DND-41 (cell line): Measurements from ENCODE around the gene MTA3.

Source experiments
- ATAC-seq: fragments of 200-7000 bp; cut with Tn5 transposase; 3 replicates; pipeline ENCODE4 v1.9.1; 2021; ENCODE audit warnings: low read depth; ENCODE audit not compliant: insufficient read depth
- DNase-seq: peaks from one replicate; pipeline ENCODE4 v3.0.0-alpha.2; 2020
- H2AFZ ChIP-seq: 2 replicates; pipeline ENCODE4 v1.6.0; 2012; ENCODE audit warnings: low read depth, low read length
- H3K27ac ChIP-seq: 2 replicates; pipeline ENCODE4 v1.5.1; 2012; ENCODE audit warnings: low read length, inconsistent platforms
- H3K27me3 ChIP-seq: fragments of 200-600 bp; sonication (generic); 2 replicates; pipeline ENCODE4 v1.6.0; 2012; ENCODE audit warnings: low read length, mild to moderate bottlenecking, inconsistent platforms; ENCODE audit not compliant: insufficient read depth, poor library complexity
- H3K36me3 ChIP-seq: 2 replicates; pipeline ENCODE4 v1.5.1; 2012; ENCODE audit warnings: low read length, inconsistent platforms; ENCODE audit not compliant: insufficient read depth
- H3K4me1 ChIP-seq: 2 replicates; pipeline ENCODE4 v1.5.1; 2012; ENCODE audit warnings: mild to moderate bottlenecking, low read length; ENCODE audit not compliant: insufficient read depth
- H3K4me2 ChIP-seq: 2 replicates; pipeline ENCODE4 v1.6.0; 2012; ENCODE audit warnings: mild to moderate bottlenecking, moderate library complexity, low read length, inconsistent platforms; ENCODE audit not compliant: insufficient read depth
- H3K4me3 ChIP-seq, 2 experiments: fragments of 200-600 bp in 1 of 2; shearing (Covaris generic) in 1 of 2; 2 replicates each; pipeline ENCODE4 v1.5.1; 2012 to 2016; ENCODE audit warnings: inconsistent platforms in 2 of 2, low read length in 2 of 2, mild to moderate bottlenecking in 2 of 2, low read depth in 1 of 2, moderate library complexity in 1 of 2
- H3K79me2 ChIP-seq: 2 replicates; pipeline ENCODE4 v1.6.0; 2012; ENCODE audit warnings: low read length, inconsistent platforms; ENCODE audit not compliant: insufficient read depth
- H3K9ac ChIP-seq: 2 replicates; pipeline ENCODE4 v1.6.0; 2012; ENCODE audit warnings: low read depth, mild to moderate bottlenecking, inconsistent platforms, low read length, moderate library complexity
- H3K9me3 ChIP-seq: 2 replicates; pipeline ENCODE4 v1.5.1; 2012; ENCODE audit warnings: low read length, moderate library complexity, mild to moderate bottlenecking, inconsistent platforms; ENCODE audit not compliant: insufficient read depth, severe bottlenecking
- H4K20me1 ChIP-seq: 2 replicates; pipeline ENCODE4 v1.6.0; 2012; ENCODE audit warnings: low read length; ENCODE audit not compliant: insufficient read depth
- EZH2 ChIP-seq: IDR thresholded peaks from 3 replicates; pipeline ENCODE4 v1.6.1; 2012; ENCODE audit warnings: borderline replicate concordance, low read depth, mild to moderate bottlenecking, moderate library complexity, low read length, inconsistent platforms; ENCODE audit not compliant: severe bottlenecking
- TF ChIP-seq, protein P1 (sequence below): IDR thresholded peaks from 2 replicates; pipeline ENCODE4 v1.5.1; 2012; ENCODE audit warnings: borderline replicate concordance, low read length, moderate library complexity, mild to moderate bottlenecking; ENCODE audit not compliant: poor library complexity, severe bottlenecking; ENCODE audit errors: extremely low read depth

Gene MTA3

DNA sequence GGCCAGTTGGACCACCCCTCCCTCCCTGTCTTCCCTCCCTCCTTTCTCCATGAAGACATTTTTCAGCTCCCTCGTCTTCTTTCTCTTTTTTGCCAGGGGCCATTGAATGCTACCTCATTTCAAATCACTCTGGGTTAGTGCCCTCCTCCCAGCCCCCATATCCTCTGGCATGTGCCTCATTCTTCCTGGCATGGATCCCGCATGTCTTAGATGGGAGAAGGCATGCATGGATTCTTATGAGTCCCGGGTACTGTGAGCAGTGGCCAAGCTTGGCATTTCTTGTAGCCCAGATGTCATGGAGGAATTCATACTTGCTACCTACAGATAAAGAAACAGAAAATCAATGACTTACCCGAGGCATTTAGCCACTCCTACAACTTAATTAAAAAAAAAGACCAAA, 232.9 kb downstream of the MTA3 start:
- DNase-seq (no peak), ATAC-seq (no peak)
- Histone ChIP-seq H4K20me1 (no peaks in the 10 kb centered on the region), H3K79me2 (no peaks in the 10 kb centered on the region), H3K4me2 (no peak overlapping the region), H3K4me3 (no peak overlapping the region), H2AFZ (no peak overlapping the region; the same call in 1 of the 2 replicates), H3K27ac (no peak overlapping the region), H3K27me3 (no peaks in the 10 kb centered on the region), H3K9ac (no peak overlapping the region), H3K36me3 (no peaks in the 10 kb centered on the region), H3K9me3 (no peaks in the 10 kb centered on the region), H3K4me1 (no peaks in the 10 kb centered on the region)
- TF ChIP-seq, protein P1, sequence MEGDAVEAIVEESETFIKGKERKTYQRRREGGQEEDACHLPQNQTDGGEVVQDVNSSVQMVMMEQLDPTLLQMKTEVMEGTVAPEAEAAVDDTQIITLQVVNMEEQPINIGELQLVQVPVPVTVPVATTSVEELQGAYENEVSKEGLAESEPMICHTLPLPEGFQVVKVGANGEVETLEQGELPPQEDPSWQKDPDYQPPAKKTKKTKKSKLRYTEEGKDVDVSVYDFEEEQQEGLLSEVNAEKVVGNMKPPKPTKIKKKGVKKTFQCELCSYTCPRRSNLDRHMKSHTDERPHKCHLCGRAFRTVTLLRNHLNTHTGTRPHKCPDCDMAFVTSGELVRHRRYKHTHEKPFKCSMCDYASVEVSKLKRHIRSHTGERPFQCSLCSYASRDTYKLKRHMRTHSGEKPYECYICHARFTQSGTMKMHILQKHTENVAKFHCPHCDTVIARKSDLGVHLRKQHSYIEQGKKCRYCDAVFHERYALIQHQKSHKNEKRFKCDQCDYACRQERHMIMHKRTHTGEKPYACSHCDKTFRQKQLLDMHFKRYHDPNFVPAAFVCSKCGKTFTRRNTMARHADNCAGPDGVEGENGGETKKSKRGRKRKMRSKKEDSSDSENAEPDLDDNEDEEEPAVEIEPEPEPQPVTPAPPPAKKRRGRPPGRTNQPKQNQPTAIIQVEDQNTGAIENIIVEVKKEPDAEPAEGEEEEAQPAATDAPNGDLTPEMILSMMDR, result no peak
- TF ChIP-seq EZH2, result no peak

GRCh38 chr2:42802150-42802549, 233.7 kb downstream of the MTA3 start:
- H3K36me3 ChIP-seq, result no peaks in the 10 kb centered on the region
- H3K4me2 ChIP-seq, result no peak overlapping the region
- H2AFZ ChIP-seq, result no peak overlapping the region
- TF ChIP-seq, protein P1, result peak; percentile 8
- no peak for TF ChIP-seq EZH2
- H3K9ac ChIP-seq, result no peak overlapping the region
- H3K27me3 ChIP-seq, result no peaks in the 10 kb centered on the region
- no peak overlapping the region for H3K27ac ChIP-seq
- no peaks in the 10 kb centered on the region for H3K79me2 ChIP-seq
- no peaks in the 10 kb centered on the region for H4K20me1 ChIP-seq
- ATAC-seq (no peak), DNase-seq (no peak)
- H3K4me1 ChIP-seq, result no peaks in the 10 kb centered on the region
- no peaks in the 10 kb centered on the region for H3K9me3 ChIP-seq
- no peak overlapping the region for H3K4me3 ChIP-seq

- Histone ChIP-seq H4K20me1 (no peaks in the 10 kb centered on the region), H2AFZ (no peak overlapping the region), H3K27me3 (no peaks in the 10 kb centered on the region), H3K4me3 (no peak overlapping the region), H3K9me3 (no peaks in the 10 kb centered on the region), H3K36me3 (no peaks in the 10 kb centered on the region), H3K4me1 (peaks cover 3% of the 10 kb centered on the region; the same call in 1 of the 2 replicates), H3K27ac (no peak overlapping the region), H3K79me2 (no peaks in the 10 kb centered on the region), H3K4me2 (no peak overlapping the region), H3K9ac (no peak overlapping the region)
- DNase-seq (no peak), ATAC-seq (no peak)
- TF ChIP-seq EZH2, result no peak
- TF ChIP-seq, protein P1, result no peak
Observed at GRCh38 chr2:42804338-42804737, 235.9 kb downstream of the MTA3 start.

GRCh38 chr2:42804891-42805290, 236.5 kb downstream of the MTA3 start:
- no peaks in the 10 kb centered on the region for H4K20me1 ChIP-seq
- H2AFZ ChIP-seq, result no peak overlapping the region
- TF ChIP-seq, protein P1, result no peak
- TF ChIP-seq EZH2, result no peak
- H3K9me3 ChIP-seq, result no peaks in the 10 kb centered on the region
- DNase-seq (no peak), ATAC-seq (no peak)
- H3K27ac ChIP-seq, result no peak overlapping the region
- no peak overlapping the region for H3K4me2 ChIP-seq
- H3K36me3 ChIP-seq, result no peaks in the 10 kb centered on the region
- no peak overlapping the region for H3K4me3 ChIP-seq
- no peaks in the 10 kb centered on the region for H3K27me3 ChIP-seq
- H3K79me2 ChIP-seq, result no peaks in the 10 kb centered on the region
- no peak overlapping the region for H3K9ac ChIP-seq
- H3K4me1 ChIP-seq, result peaks cover 8% of the 10 kb centered on the region
